Adrenal gland (tissue), 12 donors: ENCODE results near the gene MAP2K6. TPM values are rescaled to one million over a fixed set of nuclear protein-coding genes. Genes with fewer than 3 reads are reported as not detected.

Experiments used
- DNase-seq, 7 donors: peaks; one replicate each; pipeline ENCODE4 v3.0.0-alpha.2; 2019 to 2020
- H3K27ac ChIP-seq, 5 donors: fragments of 200-600 bp; sonication (generic) in 4 of 5; 1 replicate in 3 of 5; 2 replicates in 2 of 5; pipeline versions ENCODE4 v1.5.1 to v1.8.0; 2016 to 2020; ENCODE audit warnings: mild to moderate bottlenecking in 1 of 5
- H3K27me3 ChIP-seq: fragments of 200-600 bp; 2 replicates; pipeline ENCODE4 v1.8.0; 2021
- H3K36me3 ChIP-seq, 2 donors: fragments of 200-600 bp; replicated peaks in 1 of 2; 1 replicate in 1 of 2; 2 replicates in 1 of 2; pipeline versions ENCODE4 v1.5.1 to v1.8.0; 2018 to 2022
- H3K4me1 ChIP-seq, 2 donors: fragments of 200-600 bp; replicated peaks in 1 of 2; 1 replicate in 1 of 2; 2 replicates in 1 of 2; pipeline versions ENCODE4 v1.5.1 to v1.8.0; 2018 to 2021
- H3K4me3 ChIP-seq, 4 donors: fragments of 200-600 bp; sonication (generic) in 3 of 4; one replicate each; pipeline ENCODE4 v1.5.1; 2016 to 2018
- H3K9me3 ChIP-seq, 3 donors: fragments of 200-600 bp; sonication (generic) in 1 of 3; replicated peaks in 1 of 3; 1 replicate in 2 of 3; 2 replicates in 1 of 3; pipeline versions ENCODE4 v1.5.1 to v1.8.0; 2016 to 2021
- CTCF ChIP-seq, 6 experiments: fragments of 450-650 bp in 4 of 6; fragments of 200-600 bp in 2 of 6; sonication (generic) in 1 of 6; IDR thresholded peaks; 1 replicate in 5 of 6; 2 replicates in 1 of 6; pipeline versions ENCODE4 v1.5.1 to v1.8.0; 2016 to 2021; ENCODE audit warnings: antibody characterized with exemption in 6 of 6, mild to moderate bottlenecking in 2 of 6, moderate library complexity in 1 of 6
- POLR2A ChIP-seq, 2 donors: fragments of 450-650 bp; IDR thresholded peaks; one replicate each; pipeline ENCODE4 v1.6.1; 2017; ENCODE audit warnings: antibody characterized with exemption in 2 of 2, mild to moderate bottlenecking in 2 of 2, moderate library complexity in 1 of 2
- WGBS, 4 donors: extraction: QIAGEN DNeasy Blood & Tissue Kit in 2 of 4; methylation state at CpG; one replicate each; pipeline versions ENCODE4 v1.1.5 to v1.1.7; 2013 to 2017; 5-methylcytosine and 5-hydroxymethylcytosine counted together
- intact Hi-C, 2 donors: fragments of 100-400 bp; cut with DNase I; formaldehyde crosslinking; loops; one replicate each; pipeline versions ENCODE4 v1.14.1 to v1.15.0; 2022 to 2023
- polyA plus RNA-seq, 3 donors: library from polyadenylated mRNA; stranded (reverse); fragments of 200-250 nt in 2 of 3; fragments of 350-450 nt in 1 of 3; fragmentation: Illumina TruSeq in 1 of 3; extraction: RNeasy Lipid Tissue Mini Kit (QIAGEN cat#74804) in 1 of 3; gene quantifications; one replicate each; pipeline ENCODE4 v1.2.3, GENCODE V29; 2013 to 2014
- total RNA-seq, 9 donors: library from RNA; depleted of rRNA in 4 of 9; stranded (reverse); fragments of >200 nt in 4 of 9; fragments of 120-200 nt in 1 of 9; fragmentation: NEBNext Ultra II Directional in 1 of 9; extraction: Animal tissue kit (Norgen Biotek cat#: 25700) in 1 of 9; gene quantifications; one replicate each; pipeline versions ENCODE4 v1.1.0 to v1.2.4, GENCODE V29; 2013 to 2023
- donor health status: healthy with polysubstance abuse.
- donor health status: Bipolar disorder and iron deficiency.
- donor health status: DM: yes; HTN: yes; CAD: no.
- donor health status: DM: no; HTN: no; CAD: no.
- donor health status: DM: no; HTN: no; CAD: no.
- donor health status: DM: yes; HTN: yes; CAD: no.

The MAP2K6 gene
- total and polyA plus RNA-seq, 12 donors = 0.53 to 7.0 (median 1.9) TPM

- TF ChIP-seq POLR2A (IDR thresholded peaks at IDR 0.05) (no peak), CTCF (IDR thresholded peaks at IDR 0.05) (no peak)
- Histone ChIP-seq H3K9me3 (no peaks in the 10 kb centered on the region), H3K4me1 (no peaks in the 10 kb centered on the region), H3K36me3 (no peaks in the 10 kb centered on the region), H3K27me3 (no peaks in the 10 kb centered on the region), H3K4me3 (no peak overlapping the region), H3K27ac (no peak overlapping the region)
- WGBS, 4 donors = 76 to 97% (median 83%) methylated on average over 4 of the region's 4 CpGs
- no peak for DNase-seq
- intact Hi-C loops = no loop called here
Observed at GRCh38 chr17:69539781-69540319, 125.4 kb downstream of the MAP2K6 start.

DNA sequence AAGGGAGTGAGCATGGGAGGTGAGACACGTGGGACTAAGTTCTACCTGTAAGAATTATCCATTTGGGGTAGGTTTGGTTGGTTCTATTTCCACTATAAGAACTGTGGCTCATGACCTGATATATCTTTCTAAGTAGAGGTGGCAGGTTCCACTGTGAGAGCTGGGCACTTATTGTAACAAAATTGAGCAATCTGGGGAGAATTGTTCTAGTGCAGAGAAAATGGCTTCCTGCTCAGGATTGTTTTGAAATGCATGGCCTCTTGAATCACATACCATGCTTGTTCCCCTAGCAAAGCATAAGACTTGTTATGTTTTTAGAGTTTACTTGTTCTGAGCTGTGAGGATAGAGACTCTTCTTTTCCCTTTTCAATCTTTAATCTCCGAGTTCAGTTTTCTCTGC, 125.9 kb downstream of the MAP2K6 start:
- TF ChIP-seq CTCF (IDR thresholded peaks at IDR 0.05) (no peak), POLR2A (IDR thresholded peaks at IDR 0.05) (no peak)
- no peak for DNase-seq
- no peaks in the 10 kb centered on the region for H3K36me3 ChIP-seq
- H3K27me3 ChIP-seq = no peaks in the 10 kb centered on the region
- WGBS, 4 donors = 87 to 98% (median 88%) methylated on average over 2 of the region's 2 CpGs
- no peak overlapping the region for H3K27ac ChIP-seq
- no peaks in the 10 kb centered on the region for H3K4me1 ChIP-seq
- intact Hi-C loops = no loop called here
- no peak overlapping the region for H3K4me3 ChIP-seq
- no peaks in the 10 kb centered on the region for H3K9me3 ChIP-seq

DNA sequence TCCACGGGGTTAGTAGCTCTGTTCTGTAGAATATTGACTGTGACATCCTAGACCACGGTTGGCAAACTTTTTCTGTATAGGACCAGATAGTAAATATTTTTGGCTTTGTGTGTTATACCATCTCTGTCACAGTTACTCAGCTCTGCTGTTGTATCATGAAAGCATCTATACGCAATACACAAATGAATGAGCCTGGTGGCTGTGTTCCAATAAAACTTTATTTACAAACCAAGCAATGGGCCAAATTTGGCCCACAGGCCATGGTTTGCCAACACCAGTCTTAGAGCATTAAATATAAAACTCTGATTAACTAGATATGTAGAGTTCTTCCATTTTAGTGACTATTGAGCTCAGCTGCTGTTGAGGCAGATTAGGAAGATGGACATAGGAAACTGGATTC, 132.7 kb downstream of the MAP2K6 start:
- no peak for TF ChIP-seq CTCF (IDR thresholded peaks at IDR 0.05)
- no peak for TF ChIP-seq POLR2A (IDR thresholded peaks at IDR 0.05)
- 77 to 96% (median 95%) methylated on average over 3 of the region's 3 CpGs for WGBS, 4 donors
- no peak for DNase-seq

DNA sequence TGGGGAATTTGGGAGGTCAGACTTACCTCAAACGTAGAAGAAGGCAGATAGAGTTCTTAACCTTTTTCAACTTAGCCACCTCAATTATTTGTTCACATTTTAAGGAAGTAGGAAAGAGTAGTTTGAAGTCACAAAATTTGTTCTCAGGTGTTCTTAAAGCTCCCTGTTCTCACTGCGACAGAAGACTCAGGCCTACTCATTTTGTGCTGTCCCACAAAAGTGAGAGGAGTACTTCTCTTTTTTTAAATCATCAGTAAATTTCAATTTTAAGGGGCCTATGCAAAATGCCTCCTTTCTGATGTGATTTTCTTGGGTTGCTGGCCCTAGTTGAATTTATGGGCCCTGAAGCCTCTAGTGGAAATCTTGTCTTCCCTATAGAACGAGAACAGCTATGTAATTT, 133.4 kb downstream of the MAP2K6 start:
- H3K9me3 ChIP-seq = peaks cover 0 to 5% (median 0%) of the 10 kb centered on the region in 3 donors
- H3K4me1 ChIP-seq = no peaks in the 10 kb centered on the region
- no peak overlapping the region for H3K4me3 ChIP-seq
- no peak for DNase-seq
- H3K27ac ChIP-seq = no peak overlapping the region
- intact Hi-C loops = no loop called here
- no peak for TF ChIP-seq CTCF (IDR thresholded peaks at IDR 0.05)
- no peaks in the 10 kb centered on the region for H3K27me3 ChIP-seq
- WGBS, 4 donors = 93 to 98% (median 97%) methylated on average over 3 of the region's 3 CpGs
- H3K36me3 ChIP-seq = no peaks in the 10 kb centered on the region

More for the DNA sequence above, 132.7 kb downstream of the MAP2K6 start:
- H3K4me1 ChIP-seq = no peaks in the 10 kb centered on the region
- no peak overlapping the region for H3K27ac ChIP-seq
- intact Hi-C loops = no loop called here
- no peak overlapping the region for H3K4me3 ChIP-seq
- no peaks in the 10 kb centered on the region for H3K36me3 ChIP-seq
- H3K9me3 ChIP-seq = peaks cover 0 to 5% (median 0%) of the 10 kb centered on the region in 3 donors
- H3K27me3 ChIP-seq = no peaks in the 10 kb centered on the region
